Measurements from ENCODE around the gene SYTL3.

- TF ChIP-seq CTCF (IDR thresholded peaks at IDR 0.05) = no peak
- no peak for TF ChIP-seq EP300 (IDR thresholded peaks at IDR 0.05)
- no peak for TF ChIP-seq POLR2AphosphoS5 (IDR thresholded peaks at IDR 0.05)
- no peak for TF ChIP-seq POLR2A (IDR thresholded peaks at IDR 0.05)
Measured at GRCh38 chr6:158737082-158737709, 87.3 kb downstream of the SYTL3 start.

Data from stomach (tissue), 4 donors.